ENCODE measurements around the gene HERPUD1.

DNA sequence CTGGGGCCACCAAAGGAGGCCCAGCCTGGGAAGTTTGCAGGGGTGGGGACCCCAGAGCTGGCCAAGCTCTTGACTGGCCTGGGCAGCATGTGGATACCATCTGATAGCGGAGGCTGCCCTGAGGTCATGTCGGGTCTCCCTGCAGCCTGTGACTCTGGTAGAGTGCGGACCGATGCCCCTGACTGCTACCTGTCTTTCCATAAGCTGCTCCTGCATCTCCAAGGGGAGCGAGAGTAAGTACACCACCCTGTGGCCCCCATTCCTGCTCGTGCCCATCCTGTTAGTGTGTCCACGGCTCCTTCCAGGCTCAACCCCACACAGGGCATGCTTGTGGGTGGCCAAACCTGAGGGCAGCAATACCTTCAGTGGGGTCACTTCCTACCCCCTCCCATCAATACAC is 37.8 kb downstream of the HERPUD1 start:
- no peak for TF ChIP-seq POLR2A (IDR thresholded peaks at IDR 0.05)
- TF ChIP-seq, protein P1, sequence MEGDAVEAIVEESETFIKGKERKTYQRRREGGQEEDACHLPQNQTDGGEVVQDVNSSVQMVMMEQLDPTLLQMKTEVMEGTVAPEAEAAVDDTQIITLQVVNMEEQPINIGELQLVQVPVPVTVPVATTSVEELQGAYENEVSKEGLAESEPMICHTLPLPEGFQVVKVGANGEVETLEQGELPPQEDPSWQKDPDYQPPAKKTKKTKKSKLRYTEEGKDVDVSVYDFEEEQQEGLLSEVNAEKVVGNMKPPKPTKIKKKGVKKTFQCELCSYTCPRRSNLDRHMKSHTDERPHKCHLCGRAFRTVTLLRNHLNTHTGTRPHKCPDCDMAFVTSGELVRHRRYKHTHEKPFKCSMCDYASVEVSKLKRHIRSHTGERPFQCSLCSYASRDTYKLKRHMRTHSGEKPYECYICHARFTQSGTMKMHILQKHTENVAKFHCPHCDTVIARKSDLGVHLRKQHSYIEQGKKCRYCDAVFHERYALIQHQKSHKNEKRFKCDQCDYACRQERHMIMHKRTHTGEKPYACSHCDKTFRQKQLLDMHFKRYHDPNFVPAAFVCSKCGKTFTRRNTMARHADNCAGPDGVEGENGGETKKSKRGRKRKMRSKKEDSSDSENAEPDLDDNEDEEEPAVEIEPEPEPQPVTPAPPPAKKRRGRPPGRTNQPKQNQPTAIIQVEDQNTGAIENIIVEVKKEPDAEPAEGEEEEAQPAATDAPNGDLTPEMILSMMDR (IDR thresholded peaks at IDR 0.05), result no peak

Data from adrenal gland (tissue), 5 donors.